ENCODE data around the gene GMDS. TPM values are rescaled to one million over a fixed set of nuclear protein-coding genes. Genes with fewer than 3 reads are reported as not detected.

Gene GMDS
- total RNA-seq, 1 donor from 2014 or later = 19.9 TPM

- TF ChIP-seq, protein P1, sequence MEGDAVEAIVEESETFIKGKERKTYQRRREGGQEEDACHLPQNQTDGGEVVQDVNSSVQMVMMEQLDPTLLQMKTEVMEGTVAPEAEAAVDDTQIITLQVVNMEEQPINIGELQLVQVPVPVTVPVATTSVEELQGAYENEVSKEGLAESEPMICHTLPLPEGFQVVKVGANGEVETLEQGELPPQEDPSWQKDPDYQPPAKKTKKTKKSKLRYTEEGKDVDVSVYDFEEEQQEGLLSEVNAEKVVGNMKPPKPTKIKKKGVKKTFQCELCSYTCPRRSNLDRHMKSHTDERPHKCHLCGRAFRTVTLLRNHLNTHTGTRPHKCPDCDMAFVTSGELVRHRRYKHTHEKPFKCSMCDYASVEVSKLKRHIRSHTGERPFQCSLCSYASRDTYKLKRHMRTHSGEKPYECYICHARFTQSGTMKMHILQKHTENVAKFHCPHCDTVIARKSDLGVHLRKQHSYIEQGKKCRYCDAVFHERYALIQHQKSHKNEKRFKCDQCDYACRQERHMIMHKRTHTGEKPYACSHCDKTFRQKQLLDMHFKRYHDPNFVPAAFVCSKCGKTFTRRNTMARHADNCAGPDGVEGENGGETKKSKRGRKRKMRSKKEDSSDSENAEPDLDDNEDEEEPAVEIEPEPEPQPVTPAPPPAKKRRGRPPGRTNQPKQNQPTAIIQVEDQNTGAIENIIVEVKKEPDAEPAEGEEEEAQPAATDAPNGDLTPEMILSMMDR (IDR thresholded peaks at IDR 0.05) = no peak
- Histone ChIP-seq H3K27me3 (no peaks in the 10 kb centered on the region), H3K4me3 (no peak overlapping the region), H3K36me3 (no peaks in the 10 kb centered on the region), H3K4me1 (no peaks in the 10 kb centered on the region), H3K9me3 (no peaks in the 10 kb centered on the region), H3K27ac (no peak overlapping the region)
- intact Hi-C loops (cut with DNase I) = no loop called here
- DNase-seq (ENCODE audit: low spot score in 2 of 2) = no peak
Measured at GRCh38 chr6:2216794-2217383, 28.5 kb downstream of the GMDS start.

- intact Hi-C loops (cut with DNase I) = no loop called here
- Histone ChIP-seq H3K27ac (no peak overlapping the region), H3K4me3 (no peak overlapping the region), H3K27me3 (no peaks in the 10 kb centered on the region), H3K4me1 (no peaks in the 10 kb centered on the region), H3K36me3 (no peaks in the 10 kb centered on the region), H3K9me3 (no peaks in the 10 kb centered on the region)
- no peak for DNase-seq (ENCODE audit: low spot score in 2 of 2)
- TF ChIP-seq, protein P1 (IDR thresholded peaks at IDR 0.05) = no peak
Measured at GRCh38 chr6:2215342-2215741, 30.1 kb downstream of the GMDS start.

- no peaks in the 10 kb centered on the region for H3K9me3 ChIP-seq
- no peaks in the 10 kb centered on the region for H3K27me3 ChIP-seq
- TF ChIP-seq, protein P1 (IDR thresholded peaks at IDR 0.05) = no peak
- H3K4me1 ChIP-seq = no peaks in the 10 kb centered on the region
- H3K27ac ChIP-seq = no peak overlapping the region
- no peak for DNase-seq (ENCODE audit: low spot score in 2 of 2)
- intact Hi-C loops (cut with DNase I) = no loop called here
- no peak overlapping the region for H3K4me3 ChIP-seq
- H3K36me3 ChIP-seq = no peaks in the 10 kb centered on the region
Measured at GRCh38 chr6:2213086-2213485, 32.3 kb downstream of the GMDS start.

GRCh38 chr6:2209226-2209809 is 36.1 kb downstream of the GMDS start:
- no peak for DNase-seq (ENCODE audit: low spot score in 2 of 2)
- intact Hi-C loops (cut with DNase I) = no loop called here
- H3K4me3 ChIP-seq = no peak overlapping the region
- H3K27ac ChIP-seq = no peak overlapping the region
- TF ChIP-seq, protein P1 (IDR thresholded peaks at IDR 0.05) = peak in 2 of 3 experiments; percentile 11 to 40
- no peaks in the 10 kb centered on the region for H3K9me3 ChIP-seq
- no peaks in the 10 kb centered on the region for H3K27me3 ChIP-seq
- H3K4me1 ChIP-seq = no peaks in the 10 kb centered on the region
- no peaks in the 10 kb centered on the region for H3K36me3 ChIP-seq

DNA sequence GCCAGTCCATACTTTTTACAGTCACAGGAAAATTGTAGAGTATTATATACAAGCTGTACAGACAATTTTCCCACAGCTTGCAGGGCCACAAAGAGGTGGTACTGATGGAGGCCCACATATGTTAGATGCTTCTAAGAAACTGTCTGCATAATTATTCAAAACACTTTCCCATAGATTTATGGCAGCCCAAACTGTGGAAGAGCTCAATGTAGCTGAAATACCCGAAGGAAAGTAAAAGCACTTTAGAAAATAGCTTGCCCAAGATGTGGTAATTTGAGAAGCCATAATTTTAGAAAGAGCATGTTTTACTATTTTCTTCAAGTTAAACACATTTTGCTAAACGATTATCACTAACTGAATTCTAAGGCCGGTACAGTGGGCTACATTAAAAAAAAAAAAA is 36.9 kb downstream of the GMDS start:
- intact Hi-C loops (cut with DNase I) = no loop called here
- Histone ChIP-seq H3K4me3 (no peak overlapping the region), H3K9me3 (no peaks in the 10 kb centered on the region), H3K27me3 (no peaks in the 10 kb centered on the region), H3K36me3 (no peaks in the 10 kb centered on the region), H3K27ac (no peak overlapping the region), H3K4me1 (no peaks in the 10 kb centered on the region)
- no peak for DNase-seq (ENCODE audit: low spot score in 2 of 2)
- TF ChIP-seq, protein P1 (IDR thresholded peaks at IDR 0.05) = no peak
